Thymus (tissue), 11 donors: ENCODE measurements around the gene APOE. TPM values are rescaled to one million over a fixed set of nuclear protein-coding genes. Genes with fewer than 3 reads are reported as not detected.

ENCODE experiments used
- DNase-seq, 9 donors: peaks; one replicate each; pipeline ENCODE4 v3.0.0-alpha.2; 2013; ENCODE audit warnings: low spot score in 9 of 9, low read depth in 6 of 9, missing footprints in 1 of 9
- H3K27ac ChIP-seq, 2 donors: one replicate each; pipeline ENCODE4 v1.5.1; 2013; ENCODE audit warnings: control low read depth in 1 of 2, low read depth in 1 of 2, low read length in 1 of 2, mild to moderate bottlenecking in 1 of 2, moderate library complexity in 1 of 2
- H3K27me3 ChIP-seq, 2 donors: one replicate each; pipeline ENCODE4 v1.5.1; 2013; ENCODE audit warnings: low read length in 1 of 2; ENCODE audit not compliant: control insufficient read depth in 2 of 2, insufficient read depth in 1 of 2
- H3K36me3 ChIP-seq, 2 donors: one replicate each; pipeline ENCODE4 v1.5.1; 2013; ENCODE audit warnings: low read length in 1 of 2, mild to moderate bottlenecking in 1 of 2, moderate library complexity in 1 of 2; ENCODE audit not compliant: control insufficient read depth in 2 of 2, insufficient read depth in 2 of 2
- H3K4me1 ChIP-seq, 2 donors: one replicate each; pipeline ENCODE4 v1.5.1; 2013; ENCODE audit warnings: low read length in 2 of 2; ENCODE audit not compliant: control insufficient read depth in 2 of 2, insufficient read depth in 2 of 2
- H3K4me3 ChIP-seq, 2 donors: one replicate each; pipeline ENCODE4 v1.5.1; 2013; ENCODE audit warnings: low read length in 2 of 2, control low read depth in 1 of 2, mild to moderate bottlenecking in 1 of 2
- H3K9me3 ChIP-seq, 2 donors: one replicate each; pipeline ENCODE4 v1.5.1; 2013; ENCODE audit warnings: low read length in 1 of 2, mild to moderate bottlenecking in 1 of 2; ENCODE audit not compliant: control insufficient read depth in 2 of 2, insufficient read depth in 1 of 2
- WGBS: extraction: QIAGEN DNeasy Blood & Tissue Kit; methylation state at CpG from one replicate; pipeline ENCODE4 v1.1.7; 2013; 5-methylcytosine and 5-hydroxymethylcytosine counted together
- polyA plus RNA-seq: library from polyadenylated mRNA; stranded (reverse); fragments of 200-250 nt; gene quantifications from one replicate; pipeline ENCODE4 v1.2.3, GENCODE V29; 2013
- total RNA-seq: library from RNA; stranded (reverse); fragments of 120-200 nt; gene quantifications from one replicate; pipeline ENCODE4 v1.2.4, GENCODE V29; 2013
- donor health status: healthy.

APOE gene
- total and polyA plus RNA-seq, 2 donors: 130 to 334 TPM

DNA sequence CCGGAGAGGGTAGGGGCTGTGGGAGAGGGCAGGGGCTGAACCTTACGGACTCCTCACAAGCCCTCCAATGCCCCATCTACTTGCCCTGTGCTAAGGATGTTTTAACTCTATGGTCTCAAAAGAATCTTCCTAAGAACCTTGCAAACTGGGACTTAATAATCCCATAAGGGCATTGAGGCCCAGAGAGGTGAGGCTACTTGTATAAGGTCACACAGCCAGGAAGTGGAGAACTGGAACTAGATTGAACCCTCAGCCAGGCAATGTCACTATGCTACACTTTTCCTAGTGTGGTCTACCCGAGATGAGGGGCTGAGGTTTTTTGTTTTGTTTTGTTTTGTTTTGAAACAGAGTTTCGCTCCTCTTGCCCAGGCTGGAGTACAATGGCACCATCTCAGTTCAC is 25.9 kb downstream of the APOE start:
- Histone ChIP-seq H3K9me3 (no peaks in the 10 kb centered on the region), H3K27me3 (peaks cover 0 to 8% of the 10 kb centered on the region in 2 donors), H3K27ac (no peak overlapping the region), H3K4me3 (no peak overlapping the region), H3K36me3 (no peaks in the 10 kb centered on the region), H3K4me1 (no peaks in the 10 kb centered on the region)
- WGBS: 95% methylated on average over 4 of the region's 4 CpGs
- DNase-seq: no peak

DNA sequence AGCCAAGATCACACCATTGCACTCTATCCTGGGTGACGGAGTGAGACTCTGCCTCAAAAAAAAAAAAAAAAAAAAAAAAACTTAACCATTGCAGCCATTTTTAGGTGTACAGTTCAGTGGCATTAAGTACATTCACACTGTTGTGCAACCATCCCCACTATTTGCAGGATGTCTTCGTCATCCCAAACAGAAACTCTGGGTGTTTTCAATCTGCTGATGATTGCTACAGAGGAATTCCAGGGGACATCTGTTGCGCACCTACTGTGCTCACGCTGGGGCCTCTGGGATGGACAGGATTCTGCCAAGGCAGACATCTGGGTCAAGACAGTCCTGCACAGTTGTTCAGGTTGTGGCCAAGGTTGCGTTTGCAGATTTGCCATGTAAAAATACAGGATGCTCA is 34.1 kb downstream of the APOE start:
- Histone ChIP-seq H3K4me1 (no peaks in the 10 kb centered on the region), H3K9me3 (no peaks in the 10 kb centered on the region), H3K27ac (no peak overlapping the region), H3K4me3 (no peak overlapping the region), H3K27me3 (no peaks in the 10 kb centered on the region), H3K36me3 (no peaks in the 10 kb centered on the region)
- DNase-seq: no peak
- 90% methylated on average over 5 of the region's 5 CpGs for WGBS

DNA sequence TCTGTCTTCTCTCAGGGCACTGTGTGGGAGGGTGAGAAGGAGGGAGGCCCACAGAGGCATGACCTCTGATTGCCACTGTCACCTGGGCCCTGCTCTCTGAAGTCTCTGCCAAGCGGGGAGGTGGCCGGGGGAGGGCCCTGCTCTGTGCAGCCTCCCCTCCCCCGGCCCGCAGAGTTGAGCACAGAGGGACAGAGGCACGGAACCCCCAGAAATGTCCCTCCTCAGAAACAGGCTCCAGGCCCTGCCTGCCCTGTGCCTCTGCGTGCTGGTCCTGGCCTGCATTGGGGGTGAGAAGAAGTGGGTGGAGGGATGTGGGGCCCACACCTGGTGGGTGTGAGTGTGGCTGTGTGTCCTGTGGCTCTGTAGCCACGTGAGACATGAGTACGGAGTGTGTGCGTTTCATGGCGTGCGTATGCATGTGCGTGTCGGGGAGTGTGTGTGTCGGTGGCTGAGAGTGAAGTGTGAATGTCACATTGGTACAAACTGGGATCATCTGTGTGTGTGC is 36.5 kb downstream of the APOE start, which contains the start of gene APOC4:
Gene APOC4 (plus strand): TSS at position 171 of the 505 bp plus-strand sequence. CDS start 41 bp downstream, at position 212.
- Histone ChIP-seq H3K9me3 (no peaks in the 10 kb centered on the region), H3K4me1 (no peaks in the 10 kb centered on the region), H3K27me3 (no peaks in the 10 kb centered on the region), H3K36me3 (no peaks in the 10 kb centered on the region), H3K4me3 (no peak within 1 kb of the TSS), H3K27ac (no peak within 1 kb of the TSS)
- no peak for DNase-seq
- WGBS: 91% methylated on average over 14 of the region's 14 CpGs

DNA sequence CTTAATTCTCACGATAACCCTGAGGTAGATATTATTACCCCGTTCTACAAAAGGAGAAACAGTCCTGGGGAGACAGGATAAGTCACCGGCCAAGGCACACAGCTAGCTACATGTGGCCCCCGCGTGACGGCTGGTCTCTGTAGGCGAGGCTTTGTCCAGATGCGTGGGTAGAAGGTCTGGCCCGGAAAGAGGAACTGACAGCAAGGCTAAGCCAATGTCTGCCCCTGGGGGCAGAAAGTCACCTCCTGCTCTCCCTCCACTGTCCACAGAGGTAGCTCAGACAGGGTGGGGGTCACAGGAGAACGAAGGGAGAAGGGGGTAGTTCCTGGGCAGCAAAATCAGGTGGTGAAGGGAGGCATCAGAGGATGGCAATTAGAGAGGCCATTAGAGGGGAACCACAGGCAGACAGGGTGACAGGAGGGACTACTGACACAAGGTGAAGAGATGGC is 38.2 kb downstream of the APOE start:
- 34% methylated on average over 10 of the region's 10 CpGs for WGBS

DNA sequence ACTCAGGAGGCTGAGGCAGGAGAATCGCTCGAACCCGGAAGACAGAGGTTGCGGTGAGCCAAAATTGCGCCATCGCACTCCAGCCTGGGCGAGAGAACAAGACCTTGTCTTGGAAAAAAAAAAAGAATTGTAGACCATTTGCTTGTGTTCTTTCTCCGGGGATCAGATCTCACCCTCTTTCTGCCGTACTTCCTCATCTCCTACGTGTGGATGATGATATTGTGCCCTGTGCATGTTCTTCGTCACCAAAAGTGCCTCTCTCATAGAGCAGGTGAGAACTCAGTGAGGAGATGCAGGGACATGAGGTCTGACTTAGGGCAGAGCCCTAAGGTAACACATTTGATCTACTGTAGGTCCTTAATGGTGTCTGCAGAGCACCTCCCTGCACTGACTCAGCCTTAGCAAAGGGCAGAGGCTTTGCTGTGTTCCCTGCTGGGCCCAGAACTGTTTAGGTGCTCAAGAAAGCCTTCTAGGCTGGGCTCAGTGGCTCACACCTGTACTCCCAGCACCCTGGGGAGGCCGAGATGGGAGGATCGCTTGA is 41.5 kb downstream of the APOE start:
- no peak for DNase-seq
- Histone ChIP-seq H3K4me3 (no peak overlapping the region), H3K9me3 (no peaks in the 10 kb centered on the region), H3K27ac (no peak overlapping the region), H3K4me1 (no peaks in the 10 kb centered on the region), H3K27me3 (no peaks in the 10 kb centered on the region), H3K36me3 (peaks cover 0 to 5% of the 10 kb centered on the region in 2 donors)
- 97% methylated on average over 13 of the region's 13 CpGs for WGBS

More for the DNA sequence above, 38.2 kb downstream of the APOE start:
- Histone ChIP-seq H3K27me3 (no peaks in the 10 kb centered on the region), H3K4me3 (no peak overlapping the region), H3K9me3 (no peaks in the 10 kb centered on the region), H3K4me1 (no peaks in the 10 kb centered on the region), H3K36me3 (no peaks in the 10 kb centered on the region), H3K27ac (no peak overlapping the region)
- DNase-seq: no peak

DNA sequence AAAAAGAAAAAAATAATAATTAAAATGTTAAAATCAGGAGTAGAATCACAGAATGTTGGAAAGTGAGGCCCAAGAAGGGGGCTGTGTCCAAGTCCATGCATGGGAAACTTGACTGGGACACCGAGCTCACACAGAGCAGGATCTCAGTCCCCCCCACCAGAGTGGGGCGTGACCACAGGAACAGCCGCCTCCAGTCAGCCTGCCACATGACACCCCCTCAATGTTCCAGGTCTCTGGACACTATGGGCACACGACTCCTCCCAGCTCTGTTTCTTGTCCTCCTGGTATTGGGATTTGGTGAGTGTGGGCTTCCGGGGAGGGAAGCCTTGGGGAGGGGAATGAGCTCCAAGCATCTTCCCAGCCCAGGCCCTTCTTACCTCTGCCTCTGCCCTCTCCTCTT is 42.6 kb downstream of the APOE start:
- no peaks in the 10 kb centered on the region for H3K27me3 ChIP-seq
- H3K4me1 ChIP-seq: no peaks in the 10 kb centered on the region
- H3K36me3 ChIP-seq: peaks cover 0 to 5% of the 10 kb centered on the region in 2 donors
- WGBS: over 99% methylated on average over 5 of the region's 5 CpGs
- no peak overlapping the region for H3K4me3 ChIP-seq
- H3K27ac ChIP-seq: no peak overlapping the region
- H3K9me3 ChIP-seq: no peaks in the 10 kb centered on the region
- no peak for DNase-seq

DNA sequence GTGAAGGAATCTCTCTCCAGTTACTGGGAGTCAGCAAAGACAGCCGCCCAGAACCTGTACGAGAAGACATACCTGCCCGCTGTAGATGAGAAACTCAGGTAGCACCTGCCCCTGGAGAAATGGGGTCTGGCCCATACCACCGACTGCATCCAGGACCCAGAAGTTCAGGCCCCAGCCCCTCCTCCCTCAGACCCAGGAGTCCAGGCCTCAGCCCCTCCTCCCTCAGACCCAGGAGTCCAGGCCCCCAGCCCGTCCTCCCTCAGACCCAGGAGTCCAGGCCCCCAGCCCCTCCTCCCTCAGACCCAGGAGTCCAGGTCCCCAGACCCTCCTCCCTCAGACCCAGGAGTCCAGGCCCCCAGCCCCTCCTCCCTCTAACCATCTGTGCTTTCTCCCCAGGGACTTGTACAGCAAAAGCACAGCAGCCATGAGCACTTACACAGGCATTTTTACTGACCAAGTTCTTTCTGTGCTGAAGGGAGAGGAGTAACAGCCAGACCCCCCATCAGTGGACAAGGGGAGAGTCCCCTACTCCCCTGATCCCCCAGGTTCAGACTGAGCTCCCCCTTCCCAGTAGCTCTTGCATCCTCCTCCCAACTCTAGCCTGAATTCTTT is 43.3 kb downstream of the APOE start:
- no peak overlapping the region for H3K27ac ChIP-seq
- DNase-seq: no peak
- H3K9me3 ChIP-seq: no peaks in the 10 kb centered on the region
- peaks cover 0 to under 1% of the 10 kb centered on the region in 2 donors for H3K4me1 ChIP-seq
- no peaks in the 10 kb centered on the region for H3K27me3 ChIP-seq
- H3K36me3 ChIP-seq: peaks cover 0 to 5% of the 10 kb centered on the region in 2 donors
- no peak overlapping the region for H3K4me3 ChIP-seq
- 95% methylated on average over 5 of the region's 5 CpGs for WGBS

DNA sequence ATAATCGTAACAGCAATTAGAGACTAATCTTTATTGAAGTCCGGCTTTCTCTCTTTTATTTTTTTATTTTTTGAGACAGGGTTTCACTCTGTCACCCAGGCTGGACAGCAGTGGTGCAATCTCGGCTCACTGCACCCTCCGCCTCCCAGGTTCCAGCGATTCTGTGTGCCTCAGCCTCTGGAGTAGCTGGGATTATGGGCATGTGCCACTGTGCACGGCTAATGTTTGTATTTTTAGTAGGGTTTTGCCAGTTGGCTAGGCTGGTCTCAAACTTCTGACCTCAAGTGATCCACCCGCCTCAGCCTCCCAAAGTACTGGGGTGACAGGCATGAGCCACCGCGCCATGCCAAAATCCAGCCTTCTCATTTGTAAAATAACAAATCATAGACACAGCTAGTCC is 44.0 kb downstream of the APOE start:
- no peak overlapping the region for H3K27ac ChIP-seq
- 96% methylated on average over 9 of the region's 9 CpGs for WGBS
- H3K36me3 ChIP-seq: peaks cover 0 to 5% of the 10 kb centered on the region in 2 donors
- no peaks in the 10 kb centered on the region for H3K27me3 ChIP-seq
- no peak overlapping the region for H3K4me3 ChIP-seq
- H3K9me3 ChIP-seq: no peaks in the 10 kb centered on the region
- peaks cover 0 to 7% of the 10 kb centered on the region in 2 donors for H3K4me1 ChIP-seq
- no peak for DNase-seq
